ENCODE data around the gene ZNF609. TPM values are rescaled to one million over a fixed set of nuclear protein-coding genes. Genes with fewer than 3 reads are reported as not detected.
"Not testable (repeated sequence)": the region's sequence is repeated elsewhere in the genome, so short reads cannot be mapped to it uniquely, and the experiment has no call there.

ZNF609 gene
- total RNA-seq, 1 donor from 2014 or later = 16.0 TPM

DNA sequence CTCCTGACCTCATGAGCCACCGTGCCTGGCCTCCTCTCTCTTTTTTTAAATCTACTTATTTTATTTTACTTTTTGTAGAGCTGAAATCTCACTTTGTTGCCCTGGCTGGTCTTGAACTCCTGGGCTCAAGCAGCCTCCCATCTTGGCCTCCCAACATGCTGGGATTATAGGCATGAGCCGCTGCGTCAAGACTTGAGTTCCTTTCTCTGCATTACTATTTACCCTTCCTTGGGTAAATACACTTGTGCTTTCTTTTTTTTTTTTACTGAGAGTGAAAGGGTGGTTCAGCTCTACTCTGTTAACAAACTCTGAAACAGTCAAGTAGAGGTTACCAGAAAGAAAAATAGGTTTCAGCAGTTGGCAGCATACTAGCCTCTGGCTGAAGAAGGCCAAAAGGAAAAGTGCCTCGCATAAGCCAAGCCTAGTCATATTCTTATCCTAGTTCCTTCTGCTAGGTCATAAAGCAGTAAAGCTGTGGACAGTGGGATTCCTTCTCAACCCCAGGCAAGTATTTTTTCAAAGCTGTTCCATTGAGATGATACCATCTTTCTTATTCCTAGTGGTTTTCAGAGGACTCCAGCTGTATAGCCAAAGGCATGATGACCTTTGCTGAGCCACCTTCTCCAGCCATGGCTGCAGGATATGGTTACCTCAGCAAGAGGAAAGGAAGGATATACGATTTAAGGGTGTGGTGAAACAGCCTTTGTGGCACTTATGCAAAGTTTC, 179.9 kb downstream of the ZNF609 start:
- H3K4me3 ChIP-seq = no peak overlapping the region
- no peaks in the 10 kb centered on the region for H3K27me3 ChIP-seq
- intact Hi-C loops (cut with DNase I) = loop anchor here (10.0 kb wide), 1 partner anchor 216 kb away; no protein-coding TSS in a partner anchor
- peak overlapping the region; percentile 24 to 39 for H3K27ac ChIP-seq
- no peak for DNase-seq (ENCODE audit: low spot score in 2 of 2)
- peaks cover 0 to 5% of the 10 kb centered on the region in 2 donors for H3K9me3 ChIP-seq
- TF ChIP-seq, protein P1, sequence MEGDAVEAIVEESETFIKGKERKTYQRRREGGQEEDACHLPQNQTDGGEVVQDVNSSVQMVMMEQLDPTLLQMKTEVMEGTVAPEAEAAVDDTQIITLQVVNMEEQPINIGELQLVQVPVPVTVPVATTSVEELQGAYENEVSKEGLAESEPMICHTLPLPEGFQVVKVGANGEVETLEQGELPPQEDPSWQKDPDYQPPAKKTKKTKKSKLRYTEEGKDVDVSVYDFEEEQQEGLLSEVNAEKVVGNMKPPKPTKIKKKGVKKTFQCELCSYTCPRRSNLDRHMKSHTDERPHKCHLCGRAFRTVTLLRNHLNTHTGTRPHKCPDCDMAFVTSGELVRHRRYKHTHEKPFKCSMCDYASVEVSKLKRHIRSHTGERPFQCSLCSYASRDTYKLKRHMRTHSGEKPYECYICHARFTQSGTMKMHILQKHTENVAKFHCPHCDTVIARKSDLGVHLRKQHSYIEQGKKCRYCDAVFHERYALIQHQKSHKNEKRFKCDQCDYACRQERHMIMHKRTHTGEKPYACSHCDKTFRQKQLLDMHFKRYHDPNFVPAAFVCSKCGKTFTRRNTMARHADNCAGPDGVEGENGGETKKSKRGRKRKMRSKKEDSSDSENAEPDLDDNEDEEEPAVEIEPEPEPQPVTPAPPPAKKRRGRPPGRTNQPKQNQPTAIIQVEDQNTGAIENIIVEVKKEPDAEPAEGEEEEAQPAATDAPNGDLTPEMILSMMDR (IDR thresholded peaks at IDR 0.05) = no peak
- H3K36me3 ChIP-seq = no peaks in the 10 kb centered on the region
- peaks cover 7 to 12% of the 10 kb centered on the region in 2 donors for H3K4me1 ChIP-seq

DNA sequence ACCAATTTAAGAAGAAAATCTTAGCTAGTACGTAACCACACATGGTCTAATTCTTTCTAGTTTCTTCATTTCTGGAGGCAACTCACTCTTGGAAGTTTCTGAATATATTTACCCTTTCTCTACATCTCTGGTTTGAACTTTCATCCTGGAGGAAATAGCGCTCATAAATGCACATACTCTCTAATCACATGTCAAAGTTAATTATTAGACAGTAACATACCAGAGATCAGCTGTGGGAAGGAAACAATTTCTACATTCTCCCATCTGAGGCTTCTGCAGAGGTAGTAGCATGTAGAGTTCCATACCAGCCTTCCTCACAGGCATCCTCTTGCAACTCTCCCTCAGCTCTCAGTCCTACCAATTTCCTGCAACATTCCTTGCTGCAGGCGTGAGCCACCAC, 182.5 kb downstream of the ZNF609 start:
- Histone ChIP-seq H3K27me3 (no peaks in the 10 kb centered on the region), H3K9me3 (no peaks in the 10 kb centered on the region), H3K27ac (no peak overlapping the region), H3K4me3 (no peak overlapping the region), H3K36me3 (no peaks in the 10 kb centered on the region), H3K4me1 (peaks cover 6 to 7% of the 10 kb centered on the region in 2 donors)
- intact Hi-C loops (cut with DNase I) = loop anchor here (10.0 kb wide), 1 partner anchor 218 kb away; no protein-coding TSS in a partner anchor
- TF ChIP-seq, protein P1 (IDR thresholded peaks at IDR 0.05) = no peak
- DNase-seq (ENCODE audit: low spot score in 2 of 2) = no peak

DNA sequence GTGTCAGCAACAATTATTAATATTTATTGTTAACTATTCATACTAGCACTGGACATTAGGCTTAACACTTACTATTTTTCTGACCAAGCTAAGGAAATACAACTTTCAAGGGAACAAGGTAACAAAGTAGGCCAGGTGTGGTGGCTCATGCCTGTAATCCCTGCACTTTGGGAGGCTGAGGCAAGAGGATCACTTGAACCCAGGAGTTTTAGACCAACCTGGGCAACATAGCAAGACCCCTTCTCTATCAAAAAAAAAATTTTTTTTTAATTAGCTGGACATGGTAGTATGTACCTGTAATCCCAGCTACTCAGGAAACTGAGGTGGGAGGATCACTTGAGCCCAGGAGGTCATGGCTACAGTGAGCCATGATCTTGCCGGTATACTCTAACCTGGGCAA, 183.3 kb downstream of the ZNF609 start:
- H3K36me3 ChIP-seq = no peaks in the 10 kb centered on the region
- no peak overlapping the region for H3K4me3 ChIP-seq
- H3K27me3 ChIP-seq = no peaks in the 10 kb centered on the region
- H3K4me1 ChIP-seq = peaks cover 6 to 7% of the 10 kb centered on the region in 2 donors
- no peaks in the 10 kb centered on the region for H3K9me3 ChIP-seq
- no peak for DNase-seq (ENCODE audit: low spot score in 2 of 2)
- TF ChIP-seq, protein P1 (IDR thresholded peaks at IDR 0.05) = no peak
- intact Hi-C loops (cut with DNase I) = loop anchor here (10.0 kb wide), 1 partner anchor 219 kb away; no protein-coding TSS in a partner anchor
- no peak overlapping the region for H3K27ac ChIP-seq

DNA sequence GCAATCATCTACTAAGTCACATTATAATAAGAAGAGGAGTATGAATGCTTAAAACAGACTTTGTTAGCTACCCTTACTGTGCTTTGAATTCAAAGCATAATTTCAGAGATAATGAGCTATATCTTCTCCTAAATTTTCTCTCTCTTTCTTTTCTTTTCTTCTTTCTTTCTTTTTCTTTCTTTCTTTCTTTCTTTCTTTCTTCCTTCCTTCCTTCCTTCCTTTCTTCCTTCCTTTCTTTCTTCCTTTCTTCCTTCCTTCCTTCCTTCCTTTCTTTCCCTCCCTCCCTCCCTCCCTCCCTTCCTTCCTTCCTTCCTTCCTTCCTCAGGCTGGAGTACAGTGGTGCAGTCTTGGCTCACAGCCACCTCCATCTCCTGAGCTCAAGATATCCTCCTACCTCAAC, 184.4 kb downstream of the ZNF609 start:
- intact Hi-C loops (cut with DNase I) = loop anchor here (10.0 kb wide), 1 partner anchor 220 kb away; no protein-coding TSS in a partner anchor
- not testable (repeated sequence) for H3K4me1 ChIP-seq; H3K4me3 ChIP-seq; DNase-seq (ENCODE audit: low spot score in 2 of 2); H3K36me3 ChIP-seq; H3K27ac ChIP-seq; H3K9me3 ChIP-seq; H3K27me3 ChIP-seq

DNA sequence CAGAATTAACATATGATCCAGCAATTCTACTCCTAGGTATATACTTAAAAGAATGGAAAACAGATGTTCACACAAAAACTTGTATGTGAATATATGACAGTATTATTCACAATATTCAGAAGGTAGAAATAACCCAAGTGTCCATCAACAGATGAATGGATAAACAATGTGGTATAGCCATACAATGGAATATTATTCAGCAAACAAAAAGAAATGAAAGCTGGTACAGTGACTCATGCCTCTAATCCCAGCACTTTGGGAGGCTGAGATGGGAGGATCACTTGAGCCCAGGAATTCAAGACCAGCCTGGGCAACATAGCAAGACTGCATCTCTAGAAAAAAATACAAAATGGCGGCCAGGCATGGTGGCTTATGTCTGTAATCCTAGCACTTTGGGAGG, 185.6 kb downstream of the ZNF609 start:
- DNase-seq (ENCODE audit: low spot score in 2 of 2) = no peak
- Histone ChIP-seq H3K4me3 (no peak overlapping the region), H3K27ac (no peak overlapping the region), H3K9me3 (no peaks in the 10 kb centered on the region), H3K36me3 (no peaks in the 10 kb centered on the region), H3K27me3 (no peaks in the 10 kb centered on the region), H3K4me1 (no peaks in the 10 kb centered on the region)
- intact Hi-C loops (cut with DNase I) = loop anchor here (10.0 kb wide), 1 partner anchor 221 kb away; no protein-coding TSS in a partner anchor
- TF ChIP-seq, protein P1 (IDR thresholded peaks at IDR 0.05) = no peak

DNA sequence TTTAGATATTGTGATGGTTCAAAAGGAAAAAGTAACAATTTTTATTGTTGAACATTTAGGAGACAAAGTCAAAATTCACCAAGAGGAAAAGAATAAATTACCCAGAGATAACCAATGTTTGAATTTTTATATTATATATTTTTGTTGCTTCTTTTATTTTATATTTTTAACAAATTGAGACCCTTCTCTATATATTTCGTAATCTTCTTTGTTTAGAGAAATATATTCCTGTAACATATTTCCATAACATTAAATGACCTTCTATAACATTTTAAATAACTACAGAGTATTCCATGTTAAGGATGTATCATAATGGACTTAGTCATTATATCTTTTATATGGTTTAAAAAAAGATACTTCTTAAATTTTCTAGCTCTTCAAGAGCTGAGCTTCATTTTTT, 187.0 kb downstream of the ZNF609 start:
- DNase-seq (ENCODE audit: low spot score in 2 of 2) = no peak
- Histone ChIP-seq H3K4me3 (no peak overlapping the region), H3K27me3 (no peaks in the 10 kb centered on the region), H3K4me1 (no peaks in the 10 kb centered on the region), H3K36me3 (no peaks in the 10 kb centered on the region), H3K9me3 (no peaks in the 10 kb centered on the region), H3K27ac (no peak overlapping the region)
- TF ChIP-seq, protein P1 (IDR thresholded peaks at IDR 0.05) = no peak
- intact Hi-C loops (cut with DNase I) = loop anchor here (10.0 kb wide), 1 partner anchor 223 kb away; no protein-coding TSS in a partner anchor

Data from ascending aorta (tissue), 2 donors.